Measurements from ENCODE around the gene SIRT4. TPM values are rescaled to one million over a fixed set of nuclear protein-coding genes. Genes with fewer than 3 reads are reported as not detected.

The SIRT4 gene
- total and polyA plus RNA-seq, 2 of the 13 experiments (the other 11 are each of a cell fraction or from before 2014, with no cell fraction given), result 3.4 to 5.8 TPM

GRCh38 chr12:120265473-120266179 is 36.5 kb upstream of the SIRT4 start, which contains the start of gene PXN (continued):
- TF ChIP-seq ZNF318 (CRISPR knock-in tag; IDR thresholded peaks at IDR 0.05), result peak; percentile 89; the same call in 1 of the 2 replicates
- no peak for TF ChIP-seq NFE2L1 (CRISPR knock-in tag; IDR thresholded peaks at IDR 0.05; ENCODE audit: borderline replicate concordance)
- no peak for TF ChIP-seq HIC2 (CRISPR knock-in tag; IDR thresholded peaks at IDR 0.05; ENCODE audit: low read depth)
- TF ChIP-seq ZNF24 (IDR thresholded peaks at IDR 0.05), result no peak
- TF ChIP-seq ZNF432 (CRISPR knock-in tag; IDR thresholded peaks at IDR 0.05; ENCODE audit: borderline replicate concordance), result no peak
- TF ChIP-seq ZNF382 (CRISPR knock-in tag; IDR thresholded peaks at IDR 0.05; ENCODE audit: borderline replicate concordance), result no peak
- no peak for TF ChIP-seq PITX1 (CRISPR knock-in tag; IDR thresholded peaks at IDR 0.05)
- TF ChIP-seq CEBPG (CRISPR knock-in tag; IDR thresholded peaks at IDR 0.05), result no peak
- no peak for TF ChIP-seq PRPF4 (IDR thresholded peaks at IDR 0.05; ENCODE audit: low read depth, low read length, poor library complexity, severe bottlenecking)
- TF ChIP-seq BORCS8-MEF2B (CRISPR knock-in tag; IDR thresholded peaks at IDR 0.05), result peak; percentile 48; the same call in 1 of the 2 replicates
- TF ChIP-seq CREM (IDR thresholded peaks at IDR 0.05), result no peak
- TF ChIP-seq CREM (CRISPR knock-in tag; IDR thresholded peaks at IDR 0.05), result no peak
- no peak for TF ChIP-seq ZNF660 (CRISPR knock-in tag; IDR thresholded peaks at IDR 0.05; ENCODE audit: borderline replicate concordance, low read depth)
- no peak for TF ChIP-seq HNF4A (CRISPR knock-in tag; IDR thresholded peaks at IDR 0.05)
- no peak for TF ChIP-seq ZNF7 (CRISPR knock-in tag; IDR thresholded peaks at IDR 0.05)
- TF ChIP-seq NFATC3 (CRISPR knock-in tag; IDR thresholded peaks at IDR 0.05), result no peak
- TF ChIP-seq RXRB (CRISPR knock-in tag; IDR thresholded peaks at IDR 0.05; ENCODE audit: borderline replicate concordance), result peak; percentile 32; the same call in 1 of the 2 replicates

Data from HepG2 (cell line).